GM23248 (cell line): ENCODE data around the gene SLC25A21.
"Not testable (repeated sequence)": the region's sequence is repeated elsewhere in the genome, so short reads cannot be mapped to it uniquely, and the experiment has no call there.

Source experiments
- EZH2 ChIP-seq: fragments of 200-600 bp; sonication (generic); IDR thresholded peaks from 2 replicates; pipeline ENCODE4 v1.6.1; 2018; ENCODE audit warnings: antibody characterized with exemption, mild to moderate bottlenecking; ENCODE audit not compliant: insufficient read depth, poor library complexity, severe bottlenecking
- EZH2phosphoT487 ChIP-seq: fragments of 200-600 bp; sonication (generic); IDR thresholded peaks from 2 replicates; pipeline ENCODE4 v1.6.1; 2018; ENCODE audit warnings: antibody characterized with exemption, moderate library complexity, mild to moderate bottlenecking, low read depth; ENCODE audit not compliant: insufficient read depth

DNA sequence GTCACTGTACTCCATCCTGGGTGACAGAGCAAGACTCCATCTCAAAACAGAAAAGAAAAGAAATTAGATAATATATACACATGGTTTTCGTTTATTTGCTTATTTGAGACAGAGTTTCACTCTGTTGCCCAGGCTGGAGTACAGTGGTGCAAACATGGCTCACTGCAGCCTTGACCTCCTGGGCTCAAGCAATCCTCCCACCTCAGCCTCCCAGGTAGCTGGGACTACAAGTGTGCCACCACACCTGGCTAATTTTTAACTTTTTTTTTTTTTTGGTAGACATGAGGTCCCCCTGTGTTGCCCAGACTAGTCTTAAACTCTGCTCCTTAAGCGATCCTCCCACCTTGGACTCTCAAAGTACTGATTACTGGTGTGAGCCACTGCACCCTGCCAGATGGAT lies 37.2 kb upstream of the SLC25A21 start:
- not testable (repeated sequence) for TF ChIP-seq EZH2, EZH2phosphoT487
